HFFc6 (cell line): Measurements from ENCODE around the gene TMCO4. TPM values are rescaled to one million over a fixed set of nuclear protein-coding genes. Genes with fewer than 3 reads are reported as not detected.

Source experiments
- DNase-seq: peaks from one replicate; pipeline ENCODE4 v3.0.0-alpha.2; 2018
- H3K27ac Mint-ChIP-seq: 2 replicates; pipeline ENCODE4 v1.8.0; 2020; ENCODE audit warnings: mild to moderate bottlenecking, mixed read lengths
- H3K27me3 Mint-ChIP-seq: 2 replicates; pipeline ENCODE4 v1.8.0; 2021; ENCODE audit warnings: mild to moderate bottlenecking, moderate library complexity, mixed read lengths; ENCODE audit not compliant: insufficient read depth
- H3K36me3 Mint-ChIP-seq: 2 replicates; pipeline ENCODE4 v1.8.0; 2021; ENCODE audit warnings: low read depth, mixed read lengths
- H3K4me1 Mint-ChIP-seq: 2 replicates; pipeline ENCODE4 v1.8.0; 2020; ENCODE audit warnings: low read depth, mixed read lengths
- H3K4me3 Mint-ChIP-seq: 2 replicates; pipeline ENCODE4 v1.8.0; 2020; ENCODE audit warnings: mild to moderate bottlenecking, moderate library complexity, mixed read lengths
- H3K9me3 Mint-ChIP-seq: 2 replicates; pipeline ENCODE4 v1.8.0; 2020; ENCODE audit warnings: mild to moderate bottlenecking, mixed read lengths
- total RNA-seq, 6 experiments: library from RNA; stranded (reverse); fragmentation: NEBNext Ultra II Directional; extraction: Animal tissue kit (Norgen Biotek cat#: 25700); gene quantifications; 2 replicates in 1 of 6; 3 replicates in 5 of 6; pipeline ENCODE4 v1.2.3, GENCODE V29; 2021
- TF ChIP-seq, protein P1 (sequence below): fragments of 200-600 bp; sonication (generic); IDR thresholded peaks from 2 replicates; pipeline ENCODE4 v1.5.0; 2021; ENCODE audit warnings: antibody characterized with exemption, mild to moderate bottlenecking

TMCO4 gene
- total RNA-seq, 6 experiments from 2014 or later: 17.4 to 30.6 (median 27.8) TPM

GRCh38 chr1:19715334-19716203 lies 84.1 kb downstream of the TMCO4 start:
- peaks cover 4% of the 10 kb centered on the region; the same call in 1 of the 2 replicates for H3K27me3 Mint-ChIP-seq
- H3K27ac Mint-ChIP-seq: peak overlapping the region; percentile 42; the same call in 1 of the 2 replicates
- no peaks in the 10 kb centered on the region for H3K9me3 Mint-ChIP-seq
- H3K4me3 Mint-ChIP-seq: no peak overlapping the region
- TF ChIP-seq, protein P1, sequence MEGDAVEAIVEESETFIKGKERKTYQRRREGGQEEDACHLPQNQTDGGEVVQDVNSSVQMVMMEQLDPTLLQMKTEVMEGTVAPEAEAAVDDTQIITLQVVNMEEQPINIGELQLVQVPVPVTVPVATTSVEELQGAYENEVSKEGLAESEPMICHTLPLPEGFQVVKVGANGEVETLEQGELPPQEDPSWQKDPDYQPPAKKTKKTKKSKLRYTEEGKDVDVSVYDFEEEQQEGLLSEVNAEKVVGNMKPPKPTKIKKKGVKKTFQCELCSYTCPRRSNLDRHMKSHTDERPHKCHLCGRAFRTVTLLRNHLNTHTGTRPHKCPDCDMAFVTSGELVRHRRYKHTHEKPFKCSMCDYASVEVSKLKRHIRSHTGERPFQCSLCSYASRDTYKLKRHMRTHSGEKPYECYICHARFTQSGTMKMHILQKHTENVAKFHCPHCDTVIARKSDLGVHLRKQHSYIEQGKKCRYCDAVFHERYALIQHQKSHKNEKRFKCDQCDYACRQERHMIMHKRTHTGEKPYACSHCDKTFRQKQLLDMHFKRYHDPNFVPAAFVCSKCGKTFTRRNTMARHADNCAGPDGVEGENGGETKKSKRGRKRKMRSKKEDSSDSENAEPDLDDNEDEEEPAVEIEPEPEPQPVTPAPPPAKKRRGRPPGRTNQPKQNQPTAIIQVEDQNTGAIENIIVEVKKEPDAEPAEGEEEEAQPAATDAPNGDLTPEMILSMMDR: peak; percentile 96
- H3K36me3 Mint-ChIP-seq: peaks cover under 1% of the 10 kb centered on the region
- H3K4me1 Mint-ChIP-seq: peaks cover 9% of the 10 kb centered on the region
- DNase-seq: peak; percentile 91

DNA sequence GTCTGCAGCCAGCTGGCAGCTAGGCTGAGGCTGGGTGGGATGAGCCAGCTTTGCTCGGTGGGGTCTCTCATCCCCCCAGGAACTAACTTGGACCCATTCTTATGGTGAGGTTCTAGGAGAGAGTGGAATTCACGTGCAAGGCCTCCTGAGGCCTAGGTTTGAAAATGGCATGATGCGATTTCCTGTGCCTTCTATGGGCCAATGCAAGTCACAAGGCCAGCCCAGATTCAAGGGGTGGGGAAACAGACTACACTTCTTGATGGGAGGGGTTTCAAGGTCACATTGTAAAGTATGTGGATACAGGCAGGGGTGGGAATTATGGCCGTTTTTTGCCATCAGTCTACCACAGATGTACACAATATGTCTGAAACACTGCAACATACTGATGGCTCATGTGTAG lies 86.8 kb downstream of the TMCO4 start:
- Mint-ChIP-seq H3K9me3 (no peaks in the 10 kb centered on the region), H3K27ac (no peak overlapping the region), H3K36me3 (peaks cover 5% of the 10 kb centered on the region), H3K4me1 (peaks cover 18% of the 10 kb centered on the region), H3K27me3 (0 out of 2 replicates have a peak, but pooled peaks cover 4% of the 10 kb centered on the region), H3K4me3 (no peak overlapping the region)
- TF ChIP-seq, protein P1: no peak
- no peak for DNase-seq

GRCh38 chr1:19710825-19711611 lies 88.7 kb downstream of the TMCO4 start:
- Mint-ChIP-seq H3K9me3 (no peaks in the 10 kb centered on the region), H3K4me1 (peaks cover 18% of the 10 kb centered on the region), H3K36me3 (peaks cover 5% of the 10 kb centered on the region), H3K27ac (no peak overlapping the region), H3K4me3 (no peak overlapping the region), H3K27me3 (no peaks in the 10 kb centered on the region)
- TF ChIP-seq, protein P1: no peak
- DNase-seq: no peak

DNA sequence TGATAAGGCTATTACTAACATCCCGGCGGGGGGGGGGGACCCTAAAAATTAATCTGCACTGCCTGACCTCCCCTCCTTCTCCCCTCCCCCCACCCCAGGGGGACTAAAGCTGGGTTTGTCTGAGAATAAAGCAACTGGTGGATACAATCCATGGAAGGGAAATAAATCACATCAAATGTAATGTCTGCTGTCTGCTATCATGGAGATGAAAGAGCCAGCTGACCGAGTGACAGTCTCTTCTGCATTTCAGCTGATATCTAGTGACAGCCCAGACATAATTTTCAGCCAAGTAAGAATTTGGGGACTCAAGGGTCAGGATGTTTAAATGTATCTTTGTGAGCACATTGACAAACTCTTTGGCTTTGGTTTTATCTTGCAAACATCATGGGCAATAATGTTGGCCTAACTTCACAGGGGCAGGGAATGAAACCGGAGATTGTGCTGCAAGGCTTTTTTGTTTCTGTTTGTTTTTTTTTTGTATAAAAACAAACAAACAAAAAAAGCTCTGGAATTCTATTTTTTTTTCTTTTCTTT lies 90.4 kb downstream of the TMCO4 start:
- H3K4me3 Mint-ChIP-seq: no peak overlapping the region
- H3K27ac Mint-ChIP-seq: no peak overlapping the region
- H3K9me3 Mint-ChIP-seq: no peaks in the 10 kb centered on the region
- TF ChIP-seq, protein P1: no peak
- peaks cover 9% of the 10 kb centered on the region for H3K4me1 Mint-ChIP-seq
- peaks cover 5% of the 10 kb centered on the region for H3K36me3 Mint-ChIP-seq
- DNase-seq: no peak
- no peaks in the 10 kb centered on the region for H3K27me3 Mint-ChIP-seq

GRCh38 chr1:19708567-19709110 lies 91.1 kb downstream of the TMCO4 start:
- H3K9me3 Mint-ChIP-seq: no peaks in the 10 kb centered on the region
- H3K4me3 Mint-ChIP-seq: no peak overlapping the region
- H3K27ac Mint-ChIP-seq: no peak overlapping the region
- H3K27me3 Mint-ChIP-seq: no peaks in the 10 kb centered on the region
- H3K4me1 Mint-ChIP-seq: peaks cover 9% of the 10 kb centered on the region
- H3K36me3 Mint-ChIP-seq: peaks cover 5% of the 10 kb centered on the region
- TF ChIP-seq, protein P1: no peak
- DNase-seq: no peak
